GM18870 (cell line): ENCODE measurements around the gene DPP8.

Experiments
- ATAC-seq: cut with Tn5 transposase; IDR thresholded peaks from one replicate; pipeline ENCODE4 v1.9.1; 2021; ENCODE audit warnings: moderate library complexity; ENCODE audit not compliant: unreplicated experiment

The DPP8 gene

DNA sequence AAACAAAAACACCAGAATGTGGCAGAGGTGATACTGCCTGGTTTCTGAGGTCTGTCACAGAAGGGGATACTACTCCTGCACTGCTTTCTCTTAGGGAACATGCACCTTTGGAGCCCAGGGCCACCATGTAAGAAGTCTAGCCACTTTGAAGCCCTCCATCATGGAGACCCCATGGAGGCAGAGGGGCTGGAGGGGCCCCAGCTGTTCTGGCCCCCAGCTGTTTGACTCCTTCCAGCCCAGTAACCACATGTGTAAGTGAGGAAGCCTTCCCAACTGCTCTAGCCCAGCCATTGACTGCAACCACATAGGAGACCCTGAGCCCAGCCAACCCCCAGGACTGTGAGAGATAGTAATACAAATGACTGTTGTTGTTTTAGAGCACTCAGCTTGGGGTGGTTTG is 85.8 kb downstream of the DPP8 start:
- ATAC-seq = no peak

GRCh38 chr15:65426216-65426853 is 91.2 kb downstream of the DPP8 start:
- no peak for ATAC-seq

DNA sequence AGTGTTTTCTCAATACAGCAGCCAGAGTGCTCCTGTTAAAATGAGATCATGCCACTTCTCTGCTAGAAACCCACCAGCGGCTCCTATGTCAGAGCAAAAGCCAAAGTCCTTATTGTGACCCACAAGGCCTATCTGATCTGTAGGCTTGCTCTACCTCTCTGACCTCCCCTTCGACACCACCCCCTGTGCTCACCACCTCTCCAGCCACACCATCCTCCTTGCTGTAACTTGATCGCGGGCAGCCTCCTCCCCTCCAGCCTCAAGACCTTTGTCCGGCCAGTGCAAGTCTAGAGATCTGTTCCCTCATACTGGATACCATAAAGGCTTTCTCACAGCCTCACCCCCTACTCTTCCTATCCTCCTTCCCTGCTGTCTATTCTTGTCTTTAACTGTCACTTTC is 92.8 kb downstream of the DPP8 start:
- no peak for ATAC-seq

DNA sequence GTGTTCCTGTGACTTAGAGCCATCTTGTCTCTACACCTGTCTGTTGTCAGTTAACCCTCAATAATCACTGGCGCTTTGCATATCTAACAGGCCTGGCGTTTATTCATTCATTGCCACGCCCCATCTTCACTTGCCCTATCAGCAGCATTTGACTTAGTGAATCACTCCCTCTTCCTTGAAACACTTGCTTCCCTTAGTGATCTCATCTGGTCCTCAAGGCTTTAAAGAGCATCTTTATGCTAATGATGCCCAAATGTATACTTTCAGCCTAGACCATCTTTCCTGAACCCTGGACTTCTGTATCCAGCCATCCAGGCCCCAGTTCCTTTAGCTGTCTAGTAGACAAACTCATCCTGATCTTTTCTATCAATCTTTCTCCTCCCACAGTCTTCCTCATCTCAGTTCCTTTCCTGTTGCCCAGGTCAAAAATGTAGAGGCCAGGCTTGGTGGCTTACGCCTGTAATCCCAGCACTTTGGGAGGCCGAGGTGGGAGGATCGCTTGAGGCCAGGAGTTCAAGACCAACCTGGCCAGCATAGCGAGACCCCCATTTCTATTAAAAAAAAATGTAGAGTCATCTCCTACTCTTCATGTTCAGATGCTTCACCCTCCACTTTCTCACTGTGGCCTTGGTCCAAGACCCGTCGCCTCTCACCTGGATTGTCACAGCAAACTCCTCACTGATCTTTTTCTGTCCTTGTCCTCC is 93.4 kb downstream of the DPP8 start:
- no peak for ATAC-seq

GRCh38 chr15:65423150-65423975 is 94.1 kb downstream of the DPP8 start:
- no peak for ATAC-seq

GRCh38 chr15:65421360-65422215 is 95.9 kb downstream of the DPP8 start:
- ATAC-seq = no peak

DNA sequence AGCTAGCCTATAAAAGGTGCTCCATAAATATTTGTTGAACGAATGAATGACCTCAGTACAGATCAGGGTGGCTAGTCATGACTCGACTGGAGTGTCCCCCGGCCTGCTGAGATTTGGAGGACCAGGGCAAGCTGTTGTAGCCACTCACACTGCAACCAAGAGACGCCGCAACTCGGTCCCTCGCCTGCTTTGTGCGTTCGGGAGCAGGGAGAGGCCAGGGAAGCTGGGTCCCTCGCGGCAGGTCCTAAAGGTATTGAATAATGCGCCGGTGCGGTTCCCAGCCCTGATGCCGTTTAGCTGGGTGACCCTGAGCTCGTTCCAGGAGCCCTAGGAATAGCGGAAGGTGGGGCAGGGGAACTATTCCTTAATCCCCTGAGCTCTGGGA is 96.5 kb downstream of the DPP8 start:
- ATAC-seq = no peak

- no peak for ATAC-seq
These were observed 98.9 kb downstream of the DPP8 start for GRCh38 chr15:65418596-65418995.

DNA sequence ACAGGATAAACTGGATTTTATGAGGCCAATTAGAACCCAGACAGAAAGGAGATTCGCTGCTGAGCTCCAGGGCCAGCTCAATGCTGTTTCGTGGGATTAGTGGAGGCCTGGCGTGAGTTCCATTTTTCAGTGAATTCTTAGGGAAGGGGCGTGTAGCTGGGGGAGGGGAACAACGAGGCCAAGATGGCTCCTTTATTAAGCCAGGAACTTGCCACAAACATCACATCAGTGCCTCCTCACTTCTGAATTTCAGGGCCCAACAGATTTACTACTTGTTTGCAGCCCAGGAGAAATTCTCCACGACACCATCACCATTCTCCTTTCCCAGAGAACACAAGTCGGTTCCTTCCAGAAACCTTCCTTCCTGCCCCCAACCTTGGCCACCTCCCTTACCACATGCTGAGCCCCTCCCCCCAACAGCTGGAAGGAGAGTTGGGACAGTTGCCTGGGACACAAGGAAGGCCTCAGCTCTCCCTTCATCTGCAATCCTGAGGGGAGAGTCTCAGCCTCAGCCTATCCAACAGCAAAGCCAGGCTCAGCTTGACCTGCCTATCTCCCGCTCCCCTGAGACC is 100.6 kb downstream of the DPP8 start:
- ATAC-seq = no peak

DNA sequence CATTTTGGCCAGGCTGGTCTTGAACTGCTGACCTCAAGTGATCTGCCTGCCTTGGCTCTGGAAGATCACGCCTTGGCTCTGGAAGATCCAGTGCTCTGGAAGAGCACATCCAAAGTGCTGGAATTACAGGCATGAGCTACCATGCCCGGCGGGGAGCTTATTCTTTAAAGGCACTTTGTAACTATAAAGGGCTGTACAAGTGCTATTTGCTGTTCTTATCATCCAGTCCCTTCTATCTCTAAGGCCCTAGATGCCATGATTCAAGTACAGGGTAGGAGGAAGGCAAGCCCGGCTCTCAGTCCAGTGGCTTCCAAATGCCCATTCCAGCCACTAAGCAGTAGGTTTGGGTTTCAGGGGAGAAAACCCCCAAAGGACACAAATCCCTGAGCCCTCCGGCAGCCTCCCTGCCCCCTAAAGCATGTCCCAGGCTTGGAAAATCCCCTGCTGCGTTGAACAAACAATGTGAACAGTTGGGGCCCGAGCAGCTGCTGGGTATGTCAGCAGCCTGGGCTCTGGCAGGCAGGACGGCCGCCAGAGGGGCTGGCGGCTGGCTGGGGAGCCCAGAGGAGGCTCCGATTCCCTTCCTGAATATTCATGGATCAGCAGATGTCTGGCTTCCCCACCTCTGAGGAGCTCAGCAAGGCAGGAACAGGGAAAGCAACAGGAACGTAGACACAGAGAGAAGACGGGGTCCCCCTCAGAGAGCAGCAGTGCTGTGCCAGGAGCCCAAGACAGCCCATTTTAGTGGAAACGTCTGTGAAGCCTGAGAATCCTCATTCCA is 102.5 kb downstream of the DPP8 start:
- no peak for ATAC-seq

DNA sequence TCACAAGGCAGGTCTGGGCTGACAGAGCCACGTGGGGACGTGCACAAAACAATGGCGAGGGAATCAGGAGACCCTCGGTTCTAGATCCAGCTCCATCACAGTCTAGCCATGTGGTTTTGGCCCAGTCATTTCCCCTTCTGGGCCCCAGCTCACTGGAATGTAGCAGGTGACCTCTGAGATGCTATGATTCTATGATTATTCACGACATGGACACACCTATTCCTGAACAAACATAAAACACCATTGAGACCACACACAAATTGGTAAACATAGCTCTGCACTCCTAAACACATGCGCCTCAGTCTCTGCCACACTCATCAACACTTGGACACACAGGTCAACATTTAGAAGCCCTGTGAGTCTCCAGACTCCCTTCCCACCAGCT is 103.7 kb downstream of the DPP8 start:
- no peak for ATAC-seq

DNA sequence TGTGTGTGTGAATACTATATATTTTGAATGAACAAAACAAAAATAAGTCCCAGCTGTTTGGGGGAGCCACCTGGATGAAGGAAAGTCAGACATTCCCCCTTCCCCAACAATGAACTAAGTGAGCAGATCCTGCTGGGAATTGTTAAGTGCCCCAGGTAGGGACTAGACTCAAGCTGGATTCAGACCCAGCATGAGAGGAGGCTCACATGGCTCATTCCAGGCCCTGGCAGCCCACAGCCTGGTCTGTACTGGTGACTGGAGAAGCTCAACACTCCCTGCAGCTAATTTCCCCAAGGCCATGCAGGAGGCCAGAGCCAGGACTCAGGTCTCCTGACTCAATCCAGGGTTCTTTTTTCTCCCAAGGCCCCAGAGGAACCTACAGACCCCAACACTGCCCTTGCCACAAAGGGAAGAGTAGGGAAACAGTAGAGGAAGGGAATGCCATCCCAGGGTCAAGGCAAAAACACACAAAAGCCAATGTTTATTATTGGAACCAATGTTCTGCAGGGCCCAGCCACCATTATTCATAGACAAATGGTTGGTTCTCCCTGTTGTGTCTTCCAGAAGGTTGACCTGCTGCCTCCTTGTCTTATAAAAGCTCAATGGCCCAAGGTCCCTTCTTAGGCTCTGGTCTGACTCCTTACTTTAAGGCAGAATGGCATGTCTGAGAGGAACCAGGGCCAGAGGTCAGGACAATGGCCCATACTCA is 104.3 kb downstream of the DPP8 start:
- no peak for ATAC-seq

- ATAC-seq = no peak
These were observed 104.9 kb downstream of the DPP8 start for GRCh38 chr15:65412556-65412955.

- no peak for ATAC-seq
These were observed 105.9 kb downstream of the DPP8 start for GRCh38 chr15:65411465-65412071.

- ATAC-seq = no peak
These were observed 106.5 kb downstream of the DPP8 start for GRCh38 chr15:65410972-65411371.

DNA sequence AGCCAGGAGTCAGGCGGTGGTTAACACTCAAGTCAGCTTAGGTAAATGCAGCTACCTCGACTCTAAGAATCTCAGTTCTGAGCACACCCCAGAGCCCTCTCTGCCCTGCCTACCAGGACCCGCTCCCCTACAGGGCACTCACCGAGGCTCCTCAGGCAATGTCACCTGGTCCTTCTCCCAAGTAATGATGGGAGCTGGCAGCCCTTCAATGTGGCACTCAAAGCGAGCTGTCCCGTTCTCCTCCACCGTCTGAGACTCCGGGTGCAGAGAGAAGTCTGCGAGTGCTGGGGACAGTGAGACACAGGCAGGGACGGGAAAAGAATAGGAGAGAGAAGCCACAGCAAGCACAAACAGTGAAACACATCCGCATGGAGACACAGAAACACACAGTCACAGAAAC is 107.5 kb downstream of the DPP8 start:
- ATAC-seq = no peak

GRCh38 chr15:65409036-65409631 is 108.4 kb downstream of the DPP8 start:
- no peak for ATAC-seq

DNA sequence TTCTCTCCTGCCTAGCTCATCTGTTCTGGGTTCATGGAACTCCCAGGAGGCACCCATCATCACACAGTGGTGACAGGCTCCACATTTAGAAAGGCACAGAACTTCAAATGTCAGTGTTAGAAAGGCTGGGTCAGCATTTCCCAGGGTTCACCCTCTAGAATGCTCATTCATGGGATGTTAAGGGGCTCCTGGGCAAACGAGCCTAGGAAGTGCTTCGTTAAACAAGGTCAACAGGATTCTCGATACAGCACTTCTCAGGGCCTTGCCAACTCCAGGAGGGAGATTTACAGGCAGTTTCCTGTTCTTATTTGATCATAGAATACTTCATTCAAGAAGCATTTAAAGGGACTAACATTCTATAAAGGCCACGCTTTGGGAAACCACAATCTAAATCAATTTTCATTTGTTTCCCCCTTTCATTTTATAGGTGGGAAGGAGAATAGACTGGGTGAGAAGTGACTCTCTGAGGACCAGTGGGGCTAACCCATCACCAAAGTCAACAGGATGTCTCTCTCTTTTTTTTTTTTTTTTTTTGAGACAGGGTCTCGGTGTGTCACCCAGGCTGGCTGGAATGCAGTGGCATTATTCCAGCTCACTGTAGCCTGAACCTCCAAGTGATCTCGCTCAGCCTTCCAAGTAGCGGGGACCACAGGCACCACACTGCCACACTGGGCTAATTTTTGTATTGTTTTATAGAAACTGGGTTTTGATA is 109.0 kb downstream of the DPP8 start:
- ATAC-seq = no peak
